PC-3 (cell line): Measurements from ENCODE around the gene ATG4B. TPM values are rescaled to one million over a fixed set of nuclear protein-coding genes. Genes with fewer than 3 reads are reported as not detected.

Source experiments
- ATAC-seq: fragments of 200-7000 bp; cut with Tn5 transposase; 2 replicates; pipeline ENCODE4 v1.9.1; 2020; ENCODE audit warnings: mild to moderate bottlenecking, moderate library complexity
- BruUV-seq: library from RNA; stranded (reverse); fragments of 400-500 nt; replicated peaks from 2 replicates; lab custom pipeline; 2021; lab: Mats Ljungman, UMichigan
- CTCF ChIA-PET: fragments of 300-600 bp; sonication (Branson Sonifier 250); formaldehyde crosslinking; loops from one replicate; lab custom pipeline; 2022; ENCODE audit warnings: antibody characterized with exemption; lab: Charles Lee
- POLR2A ChIA-PET: fragments of 300-600 bp; sonication (Branson Sonifier 250); formaldehyde crosslinking; loops from one replicate; lab custom pipeline; 2022; ENCODE audit warnings: antibody characterized with exemption; ENCODE audit not compliant: unreplicated experiment; lab: Charles Lee
- DNase-seq: peaks from one replicate; pipeline ENCODE4 v3.0.0-alpha.2; 2015
- H2AFZ ChIP-seq: fragments of 300-600 bp; sonication (generic); 2 replicates; pipeline ENCODE4 v1.6.0; 2016; ENCODE audit warnings: antibody characterized with exemption, low read length
- H3F3A ChIP-seq: fragments of 300-600 bp; sonication (generic); one replicate; pipeline ENCODE4 v1.6.0; 2017; ENCODE audit warnings: antibody characterized with exemption, low read length, control low read depth, mild to moderate bottlenecking; ENCODE audit not compliant: unreplicated experiment
- H3K27ac ChIP-seq: fragments of 300-600 bp; sonication (generic); 2 replicates; pipeline ENCODE4 v1.5.1; 2016; ENCODE audit warnings: mild to moderate bottlenecking, low read length
- H3K27me3 ChIP-seq: fragments of 300-600 bp; sonication (generic); 2 replicates; pipeline ENCODE4 v1.6.1; 2016; ENCODE audit warnings: low read length, mixed read lengths
- H3K36me3 ChIP-seq: fragments of 300-600 bp; sonication (generic); 2 replicates; pipeline ENCODE4 v1.6.1; 2016; ENCODE audit warnings: low read depth, mixed run types, low read length, mixed read lengths
- H3K4me1 ChIP-seq: fragments of 300-600 bp; sonication (generic); 2 replicates; pipeline ENCODE4 v1.5.1; 2016; ENCODE audit warnings: low read length; ENCODE audit not compliant: insufficient read depth
- H3K4me2 ChIP-seq: fragments of 300-600 bp; sonication (generic); 2 replicates; pipeline ENCODE4 v1.6.0; 2016; ENCODE audit warnings: low read length
- H3K4me3 ChIP-seq: fragments of 300-600 bp; sonication (generic); 2 replicates; pipeline ENCODE4 v1.5.1; 2016; ENCODE audit warnings: mild to moderate bottlenecking, low read length, mixed read lengths
- H3K79me2 ChIP-seq: fragments of 300-600 bp; sonication (generic); 2 replicates; pipeline ENCODE4 v1.6.1; 2017; ENCODE audit warnings: low read length, mixed read lengths
- H3K9ac ChIP-seq: fragments of 300-600 bp; sonication (generic); 2 replicates; pipeline ENCODE4 v1.6.0; 2016; ENCODE audit warnings: mild to moderate bottlenecking, low read length
- H3K9me2 ChIP-seq: fragments of 300-600 bp; sonication (generic); replicated peaks from 2 replicates; pipeline ENCODE4 v1.6.1; 2016; ENCODE audit warnings: mixed run types, low read length, mixed read lengths
- H3K9me3 ChIP-seq: fragments of 300-600 bp; sonication (generic); 2 replicates; pipeline ENCODE4 v1.6.1; 2016; ENCODE audit warnings: low read length, mixed read lengths
- H4K20me1 ChIP-seq: fragments of 300-600 bp; sonication (generic); 2 replicates; pipeline ENCODE4 v1.6.1; 2016; ENCODE audit warnings: low read length, mixed read lengths
- CTCF ChIP-seq: fragments of 300-600 bp; sonication (generic); conservative IDR thresholded peaks from 2 replicates; pipeline ENCODE4 v1.5.1; 2017; ENCODE audit warnings: antibody characterized with exemption, low read depth, mild to moderate bottlenecking, low read length
- EZH2 ChIP-seq: fragments of 300-600 bp; sonication (generic); IDR thresholded peaks from one replicate; pipeline ENCODE4 v1.6.1; 2017; ENCODE audit warnings: antibody characterized with exemption, mild to moderate bottlenecking, low read length; ENCODE audit not compliant: unreplicated experiment
- EZH2phosphoT487 ChIP-seq: fragments of 300-600 bp; sonication (generic); IDR thresholded peaks from 2 replicates; pipeline ENCODE4 v1.6.1; 2018; ENCODE audit warnings: mild to moderate bottlenecking, antibody characterized with exemption, low read length, borderline replicate concordance
- intact Hi-C: fragments of 100-400 bp; cut with micrococcal nuclease; formaldehyde crosslinking; loops from 2 replicates; pipeline ENCODE4 v1.9.0; 2023
- total RNA-seq: library from RNA; depleted of rRNA; stranded (reverse); fragments of >200 nt; gene quantifications from 2 replicates; pipeline ENCODE4 v1.2.3, GENCODE V29; 2014

ATG4B gene
- total RNA-seq, 1 experiment from 2014 or later = 83.0 TPM

DNA sequence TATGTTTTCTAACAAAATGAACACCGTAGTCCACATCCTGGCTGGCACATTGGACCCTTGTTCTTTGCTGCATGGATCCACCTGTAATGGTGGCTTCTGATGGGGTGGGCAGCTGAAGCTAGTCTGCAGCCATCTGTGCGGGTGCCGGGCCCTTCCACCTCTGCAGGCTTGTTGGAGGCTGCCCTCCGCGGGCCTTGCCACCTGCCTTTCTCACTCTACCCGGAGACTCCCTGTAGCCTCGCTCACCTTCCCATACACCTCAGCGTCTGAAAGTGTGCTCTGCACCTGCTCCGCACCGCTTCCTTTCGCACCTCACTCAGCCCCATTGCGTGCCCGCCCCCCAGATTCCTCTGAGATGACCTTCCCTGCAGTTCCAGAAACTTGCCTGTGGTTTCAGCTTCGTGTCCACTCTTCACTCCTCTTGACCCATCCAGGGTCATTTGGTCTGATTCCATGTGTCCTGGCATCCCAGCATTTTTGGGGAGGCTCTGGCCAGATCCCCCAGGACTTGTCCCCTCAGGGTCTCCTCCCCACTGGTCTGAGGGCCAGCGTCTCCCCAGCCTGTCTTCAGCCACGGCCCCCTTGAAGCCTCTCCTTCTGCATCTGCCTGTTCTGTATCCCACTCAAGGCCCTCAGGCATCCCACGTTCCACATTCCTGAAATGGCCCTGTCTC, 18.2 kb downstream of the ATG4B start:
- Histone ChIP-seq H3K79me2 (peaks cover 3% of the 10 kb centered on the region; the same call in 1 of the 2 replicates), H3K27ac (no peak overlapping the region), H3F3A (no peaks in the 10 kb centered on the region), H2AFZ (no peak overlapping the region), H3K9ac (no peak overlapping the region), H3K4me1 (no peaks in the 10 kb centered on the region), H3K9me3 (no peaks in the 10 kb centered on the region), H3K4me2 (no peak overlapping the region), H3K9me2 (no peaks in the 10 kb centered on the region), H3K4me3 (no peak overlapping the region), H3K36me3 (peaks cover 29% of the 10 kb centered on the region), H3K27me3 (no peaks in the 10 kb centered on the region), H4K20me1 (no peaks in the 10 kb centered on the region)
- ATAC-seq = no peak
- POLR2A ChIA-PET = no interaction called here
- TF ChIP-seq EZH2phosphoT487 (no peak), EZH2 (no peak), CTCF (no peak)
- CTCF ChIA-PET = no interaction called here
- no TSS peak for BruUV-seq
- DNase-seq = no peak
- intact Hi-C loops = no loop called here

DNA sequence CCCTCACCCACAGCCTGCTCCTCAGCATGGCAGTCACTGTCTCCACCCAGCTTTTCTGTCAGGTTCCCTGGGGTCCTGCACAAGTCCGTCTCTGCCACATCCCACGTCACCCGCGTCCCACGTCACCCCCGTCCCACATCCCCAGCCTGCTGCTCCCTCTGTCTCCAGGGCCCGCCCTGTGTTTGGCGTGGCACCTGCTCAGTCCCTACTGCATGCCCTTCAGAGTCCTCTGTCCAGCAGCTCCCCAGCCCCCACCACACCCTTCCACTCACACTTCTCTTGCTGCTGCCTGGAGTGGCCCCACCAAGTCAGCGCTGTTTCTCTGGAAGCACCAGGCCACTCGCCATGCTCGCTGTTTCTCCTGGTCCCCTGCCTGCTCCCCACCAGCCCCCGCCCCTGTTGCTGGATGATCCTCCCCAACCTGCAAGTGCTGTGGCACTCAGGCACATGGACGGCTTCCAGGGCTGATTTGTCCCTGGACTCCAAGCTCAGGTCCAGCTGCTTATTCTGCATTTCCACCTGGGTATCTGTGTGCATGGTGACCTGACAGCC, 18.8 kb downstream of the ATG4B start:
- H3K4me1 ChIP-seq = no peaks in the 10 kb centered on the region
- H2AFZ ChIP-seq = no peak overlapping the region
- CTCF ChIA-PET = no interaction called here
- H3K4me2 ChIP-seq = no peak overlapping the region
- POLR2A ChIA-PET = no interaction called here
- BruUV-seq = no TSS peak
- no peaks in the 10 kb centered on the region for H3K9me2 ChIP-seq
- no peak overlapping the region for H3K4me3 ChIP-seq
- H3K27me3 ChIP-seq = no peaks in the 10 kb centered on the region
- H3F3A ChIP-seq = no peaks in the 10 kb centered on the region
- H4K20me1 ChIP-seq = no peaks in the 10 kb centered on the region
- H3K9ac ChIP-seq = no peak overlapping the region
- H3K27ac ChIP-seq = no peak overlapping the region
- no peaks in the 10 kb centered on the region for H3K9me3 ChIP-seq
- TF ChIP-seq EZH2phosphoT487 (no peak), EZH2 (no peak), CTCF (no peak)
- H3K36me3 ChIP-seq = peaks cover 26% of the 10 kb centered on the region
- no peak for ATAC-seq
- intact Hi-C loops = no loop called here
- H3K79me2 ChIP-seq = no peaks in the 10 kb centered on the region
- no peak for DNase-seq

GRCh38 chr2:241657786-241658254, 20.3 kb downstream of the ATG4B start:
- H3F3A ChIP-seq = no peaks in the 10 kb centered on the region
- intact Hi-C loops = no loop called here
- TF ChIP-seq CTCF (no peak), EZH2 (no peak), EZH2phosphoT487 (no peak)
- H4K20me1 ChIP-seq = no peaks in the 10 kb centered on the region
- no peaks in the 10 kb centered on the region for H3K4me1 ChIP-seq
- H3K27ac ChIP-seq = no peak overlapping the region
- DNase-seq = no peak
- H3K9me3 ChIP-seq = no peaks in the 10 kb centered on the region
- no TSS peak for BruUV-seq
- no peaks in the 10 kb centered on the region for H3K27me3 ChIP-seq
- no peak overlapping the region for H3K9ac ChIP-seq
- H3K36me3 ChIP-seq = peaks cover 21% of the 10 kb centered on the region
- ChIA-PET CTCF (no interaction called here), POLR2A (no interaction called here)
- H3K4me2 ChIP-seq = no peak overlapping the region
- no peak overlapping the region for H3K4me3 ChIP-seq
- H3K79me2 ChIP-seq = no peaks in the 10 kb centered on the region
- no peak for ATAC-seq
- no peaks in the 10 kb centered on the region for H3K9me2 ChIP-seq
- no peak overlapping the region for H2AFZ ChIP-seq
